Lung (tissue), 12 donors: ENCODE results near the gene CRLF1. TPM values are rescaled to one million over a fixed set of nuclear protein-coding genes. Genes with fewer than 3 reads are reported as not detected.

ENCODE experiments used
- ATAC-seq: fragments of 200-7000 bp; cut with Tn5 transposase; one replicate; pipeline ENCODE4 v1.9.1; 2020; ENCODE audit warnings: moderate number of reproducible peaks; ENCODE audit not compliant: insufficient read depth, low FRiP score
- DNase-seq, 3 donors: peaks; one replicate each; pipeline ENCODE4 v3.0.0-alpha.2; 2013 to 2017
- H3K27ac ChIP-seq, 2 donors: one replicate each; pipeline ENCODE4 v1.5.1; 2013; ENCODE audit warnings: mild to moderate bottlenecking in 2 of 2, moderate library complexity in 2 of 2, control low read depth in 1 of 2, inconsistent platforms in 1 of 2, low read depth in 1 of 2, low read length in 1 of 2
- H3K27me3 ChIP-seq, 3 donors: one replicate each; pipeline ENCODE4 v1.5.1; 2013; ENCODE audit warnings: low read length in 2 of 3; ENCODE audit not compliant: control insufficient read depth in 3 of 3, insufficient read depth in 3 of 3
- H3K36me3 ChIP-seq, 4 donors: one replicate each; pipeline ENCODE4 v1.5.1; 2013; ENCODE audit warnings: low read length in 4 of 4, mild to moderate bottlenecking in 1 of 4, moderate library complexity in 1 of 4; ENCODE audit not compliant: control insufficient read depth in 4 of 4, insufficient read depth in 4 of 4
- H3K4me1 ChIP-seq, 5 donors: one replicate each; pipeline ENCODE4 v1.5.1; 2013; ENCODE audit warnings: low read length in 5 of 5, mild to moderate bottlenecking in 2 of 5, moderate library complexity in 1 of 5; ENCODE audit not compliant: control insufficient read depth in 5 of 5, insufficient read depth in 5 of 5
- H3K4me3 ChIP-seq: one replicate; pipeline ENCODE4 v1.5.1; 2013; ENCODE audit warnings: mild to moderate bottlenecking, control low read depth, moderate library complexity
- H3K9ac ChIP-seq, 2 donors: one replicate each; pipeline ENCODE4 v1.5.1; 2013; ENCODE audit warnings: low read length in 2 of 2, control low read depth in 1 of 2; ENCODE audit not compliant: insufficient read depth in 1 of 2
- H3K9me3 ChIP-seq, 4 donors: one replicate each; pipeline ENCODE4 v1.5.1; 2013; ENCODE audit warnings: low read length in 3 of 4, mild to moderate bottlenecking in 1 of 4, moderate library complexity in 1 of 4; ENCODE audit not compliant: control insufficient read depth in 4 of 4, insufficient read depth in 3 of 4
- CTCF ChIP-seq: IDR thresholded peaks from 2 replicates; pipeline ENCODE4 v1.5.1; 2012; ENCODE audit warnings: mild to moderate bottlenecking; ENCODE audit errors: control extremely low read depth, extremely low read depth
- WGBS, 2 donors: extraction: QIAGEN DNeasy Blood & Tissue Kit; methylation state at CpG; one replicate each; pipeline ENCODE4 v1.1.7; 2013; 5-methylcytosine and 5-hydroxymethylcytosine counted together
- polyA plus RNA-seq, 2 donors: library from polyadenylated mRNA; stranded (reverse); fragments of 200-250 nt; gene quantifications; one replicate each; pipeline ENCODE4 v1.2.1, GENCODE V29; 2013
- total RNA-seq, 2 donors: library from RNA; depleted of rRNA in 1 of 2; stranded (reverse); fragments of >200 nt in 1 of 2; gene quantifications; one replicate each; pipeline ENCODE4 v1.2.1, GENCODE V29; 2014 to 2021
- donor health status: control.
- donor health status: control.
- donor health status: Bipolar disorder and iron deficiency.
- donor health status: healthy.
- donor health status: DM: yes; HTN: yes; CAD: no.

Gene CRLF1
- total and polyA plus RNA-seq, 4 donors, result 12.8 to 48.2 (median 25.1) TPM

- H3K27ac ChIP-seq, result no peak overlapping the region
- no peaks in the 10 kb centered on the region for H3K27me3 ChIP-seq
- TF ChIP-seq CTCF, result no peak
- H3K4me1 ChIP-seq, result peaks cover 0 to 3% (median 2%) of the 10 kb centered on the region in 5 donors
- H3K4me3 ChIP-seq, result no peak overlapping the region
- no peak overlapping the region for H3K9ac ChIP-seq
- peaks cover 0 to 2% (median 0%) of the 10 kb centered on the region in 4 donors for H3K9me3 ChIP-seq
- H3K36me3 ChIP-seq, result peaks cover 20 to 53% (median 27%) of the 10 kb centered on the region in 4 donors
- 95 to 97% methylated on average over 8 of the region's 8 CpGs for WGBS, 2 donors
- no peak for ATAC-seq
- no peak for DNase-seq
Observed at GRCh38 chr19:18566953-18567352, 39.6 kb downstream of the CRLF1 start.

- WGBS, 2 donors, result 71 to 80% methylated on average over 14 of the region's 14 CpGs
- ATAC-seq (no peak), DNase-seq (peak in 2 of 3 donors; percentile 16 to 29)
- H3K36me3 ChIP-seq, result peaks cover 10 to 37% (median 17%) of the 10 kb centered on the region in 4 donors
- peaks cover 0 to 14% (median 0%) of the 10 kb centered on the region in 5 donors for H3K4me1 ChIP-seq
- H3K9me3 ChIP-seq, result no peaks in the 10 kb centered on the region
- H3K27ac ChIP-seq, result peak overlapping the region; percentile 36 to 73
- H3K27me3 ChIP-seq, result no peaks in the 10 kb centered on the region
- no peak overlapping the region for H3K4me3 ChIP-seq
- TF ChIP-seq CTCF, result no peak
- no peak overlapping the region for H3K9ac ChIP-seq
Observed at GRCh38 chr19:18562086-18562485, 44.5 kb downstream of the CRLF1 start.

- TF ChIP-seq CTCF, result no peak
- 53 to 57% methylated on average over 5 of the region's 5 CpGs for WGBS, 2 donors
- Histone ChIP-seq H3K4me3 (no peak overlapping the region), H3K36me3 (peaks cover 3 to 18% (median 9%) of the 10 kb centered on the region in 4 donors), H3K4me1 (peaks cover 0 to 14% (median 0%) of the 10 kb centered on the region in 5 donors), H3K9ac (no peak overlapping the region), H3K27me3 (no peaks in the 10 kb centered on the region), H3K9me3 (no peaks in the 10 kb centered on the region), H3K27ac (no peak overlapping the region)
- DNase-seq, result no peak
- ATAC-seq, result no peak
Observed at GRCh38 chr19:18559685-18560084, 46.9 kb downstream of the CRLF1 start.

GRCh38 chr19:18558604-18559003 is 48.0 kb downstream of the CRLF1 start:
- 51 to 53% methylated on average over 3 of the region's 3 CpGs for WGBS, 2 donors

More at GRCh38 chr19:18558604-18559003, 48.0 kb downstream of the CRLF1 start:
- no peak for TF ChIP-seq CTCF
- H3K36me3 ChIP-seq, result peaks cover 0 to 12% (median 4%) of the 10 kb centered on the region in 4 donors
- no peak overlapping the region for H3K4me3 ChIP-seq
- no peaks in the 10 kb centered on the region for H3K9me3 ChIP-seq
- peak overlapping the region; percentile 85 to 96 for H3K27ac ChIP-seq
- ATAC-seq (no peak), DNase-seq (no peak)
- peak overlapping the region; percentile 65 to 87 for H3K9ac ChIP-seq
- peaks cover 0 to 14% (median 0%) of the 10 kb centered on the region in 5 donors for H3K4me1 ChIP-seq
- H3K27me3 ChIP-seq, result no peaks in the 10 kb centered on the region
